ENCODE data around the gene GIMAP6.

- no peak for TF ChIP-seq POLR2A (IDR thresholded peaks at IDR 0.05; ENCODE audit: low read length)
- no peak for TF ChIP-seq GATA1 (IDR thresholded peaks at IDR 0.05; ENCODE audit: low read depth, low read length)
Observed at GRCh38 chr7:150642926-150643325, 10.7 kb upstream of the GIMAP6 start.

Measured in erythroblast (primary cell).